ENCODE measurements around the gene DLGAP1. TPM values are rescaled to one million over a fixed set of nuclear protein-coding genes. Genes with fewer than 3 reads are reported as not detected.

DLGAP1 gene
- total and polyA plus RNA-seq, 7 experiments from 2014 or later, result 0.32 to 1.0 TPM; not detected in 5

DNA sequence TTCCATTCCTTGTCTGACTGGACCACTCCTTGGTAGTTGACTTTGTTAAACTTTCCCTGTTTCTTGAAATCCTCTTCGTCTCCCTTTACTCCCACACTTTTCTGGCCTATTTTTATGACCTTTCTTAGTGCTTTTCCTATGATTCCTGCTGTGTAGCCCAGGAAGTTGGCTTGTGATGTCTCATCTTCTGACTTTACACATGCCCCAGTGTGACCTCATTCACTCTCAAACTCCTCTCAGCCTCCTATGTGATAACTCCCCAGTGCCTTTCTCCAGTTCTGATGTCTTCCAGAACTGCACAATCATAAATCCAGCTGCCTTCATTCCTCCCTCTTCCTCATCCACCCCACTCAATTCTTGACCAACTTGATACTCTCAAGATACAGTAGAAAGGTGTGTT, 597.6 kb downstream of the DLGAP1 start:
- ATAC-seq (no peak), DNase-seq (no peak)
- intact Hi-C loops (cut with micrococcal nuclease), result no loop called here
- Mint-ChIP-seq H3K27ac (no peak overlapping the region), H3K9me3 (peaks cover 0 to 5% (median 0%) of the 10 kb centered on the region in 11 donors), H3K4me1 (no peaks in the 10 kb centered on the region), H3K36me3 (no peaks in the 10 kb centered on the region), H3K4me3 (no peak overlapping the region), H3K27me3 (peaks cover 0 to 30% (median 10%) of the 10 kb centered on the region in 5 donors)
- no peaks in the 10 kb centered on the region for H3K27me3 ChIP-seq (ENCODE audit: control insufficient read depth in 2 of 2, insufficient read depth in 2 of 2, low read length in 2 of 2)
- no peak overlapping the region for H3K27ac ChIP-seq (ENCODE audit: low read depth, low read length)
- ChIA-PET POLR2A (no interaction called here), CTCF (interaction anchor here (1.2 kb wide), 1 partner anchor 13 kb away, joined by 3 read pairs; no protein-coding TSS in a partner anchor)
- H3K4me1 ChIP-seq (ENCODE audit: control insufficient read depth in 2 of 2, insufficient read depth in 2 of 2, low read length in 2 of 2), result no peaks in the 10 kb centered on the region
- no peak overlapping the region for H3K4me3 ChIP-seq (ENCODE audit: low read length)
- H3K36me3 ChIP-seq (ENCODE audit: control insufficient read depth in 2 of 3, insufficient read depth in 3 of 3, low read length in 3 of 3), result no peaks in the 10 kb centered on the region
- no peaks in the 10 kb centered on the region for H3K9me3 ChIP-seq (ENCODE audit: control insufficient read depth in 2 of 3, low read length in 3 of 3)

DNA sequence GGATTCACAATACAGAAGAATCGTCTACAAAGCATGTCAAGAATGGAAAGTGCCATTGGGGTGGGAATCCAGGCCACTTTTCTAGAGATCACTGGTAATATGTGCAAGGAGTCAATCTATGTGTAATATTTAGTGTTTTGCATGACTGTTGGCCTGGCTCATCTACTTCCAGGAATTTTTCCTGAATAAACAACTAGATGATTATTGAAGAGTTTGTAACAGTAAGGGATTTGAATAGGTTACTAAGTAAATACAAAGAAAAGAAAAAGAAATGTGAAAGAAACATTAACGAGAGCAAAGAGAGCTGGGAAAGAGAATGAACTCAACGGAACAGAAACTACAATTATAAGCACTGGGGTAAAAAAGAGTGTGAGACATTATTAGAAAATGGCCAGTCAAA, 599.1 kb downstream of the DLGAP1 start:
- Mint-ChIP-seq H3K4me3 (no peak overlapping the region), H3K9me3 (peaks cover 0 to 10% (median 3%) of the 10 kb centered on the region in 11 donors), H3K36me3 (no peaks in the 10 kb centered on the region), H3K27me3 (peaks cover 0 to 26% (median 5%) of the 10 kb centered on the region in 5 donors), H3K27ac (no peak overlapping the region), H3K4me1 (no peaks in the 10 kb centered on the region)
- Histone ChIP-seq H3K27me3 (ENCODE audit: control insufficient read depth in 2 of 2, insufficient read depth in 2 of 2, low read length in 2 of 2) (peaks cover 0 to 2% of the 10 kb centered on the region in 2 donors), H3K9me3 (ENCODE audit: control insufficient read depth in 2 of 3, low read length in 3 of 3) (no peaks in the 10 kb centered on the region), H3K27ac (ENCODE audit: low read depth, low read length) (no peak overlapping the region), H3K4me3 (ENCODE audit: low read length) (no peak overlapping the region), H3K4me1 (ENCODE audit: control insufficient read depth in 2 of 2, insufficient read depth in 2 of 2, low read length in 2 of 2) (no peaks in the 10 kb centered on the region), H3K36me3 (ENCODE audit: control insufficient read depth in 2 of 3, insufficient read depth in 3 of 3, low read length in 3 of 3) (no peaks in the 10 kb centered on the region)
- ATAC-seq (no peak), DNase-seq (no peak)
- intact Hi-C loops (cut with micrococcal nuclease), result no loop called here
- CTCF ChIA-PET, result no interaction called here
- POLR2A ChIA-PET, result no interaction called here

DNA sequence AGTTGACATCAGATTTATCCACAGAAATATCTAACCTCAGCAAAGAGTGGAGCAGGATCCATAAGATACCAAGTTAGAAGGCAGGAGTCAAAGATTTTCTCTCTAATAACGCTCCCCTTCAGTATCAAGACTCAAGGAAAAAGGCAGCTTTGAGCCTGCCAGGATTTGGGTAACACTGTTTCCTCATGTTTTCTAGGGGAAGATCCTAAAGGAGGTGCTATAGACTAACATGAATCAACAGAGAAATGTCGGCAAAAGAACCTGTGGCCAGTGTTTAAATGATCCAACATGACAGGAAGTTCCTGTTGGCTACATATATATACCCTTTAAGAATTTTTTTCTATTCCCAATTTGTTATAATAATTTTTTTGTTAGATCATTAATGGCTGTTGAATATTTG, 602.8 kb downstream of the DLGAP1 start:
- Mint-ChIP-seq H3K4me3 (no peak overlapping the region), H3K27ac (no peak overlapping the region), H3K9me3 (peaks cover 0 to 10% (median 5%) of the 10 kb centered on the region in 11 donors), H3K36me3 (no peaks in the 10 kb centered on the region), H3K4me1 (no peaks in the 10 kb centered on the region), H3K27me3 (peaks cover 0 to 13% (median 7%) of the 10 kb centered on the region in 5 donors)
- H3K27me3 ChIP-seq (ENCODE audit: control insufficient read depth in 2 of 2, insufficient read depth in 2 of 2, low read length in 2 of 2), result peaks cover 0 to 2% of the 10 kb centered on the region in 2 donors
- no peaks in the 10 kb centered on the region for H3K9me3 ChIP-seq (ENCODE audit: control insufficient read depth in 2 of 3, low read length in 3 of 3)
- no peaks in the 10 kb centered on the region for H3K4me1 ChIP-seq (ENCODE audit: control insufficient read depth in 2 of 2, insufficient read depth in 2 of 2, low read length in 2 of 2)
- H3K27ac ChIP-seq (ENCODE audit: low read depth, low read length), result no peak overlapping the region
- ChIA-PET POLR2A (no interaction called here), CTCF (no interaction called here)
- ATAC-seq (no peak), DNase-seq (no peak)
- intact Hi-C loops (cut with micrococcal nuclease), result no loop called here
- H3K4me3 ChIP-seq (ENCODE audit: low read length), result no peak overlapping the region
- no peaks in the 10 kb centered on the region for H3K36me3 ChIP-seq (ENCODE audit: control insufficient read depth in 2 of 3, insufficient read depth in 3 of 3, low read length in 3 of 3)

DNA sequence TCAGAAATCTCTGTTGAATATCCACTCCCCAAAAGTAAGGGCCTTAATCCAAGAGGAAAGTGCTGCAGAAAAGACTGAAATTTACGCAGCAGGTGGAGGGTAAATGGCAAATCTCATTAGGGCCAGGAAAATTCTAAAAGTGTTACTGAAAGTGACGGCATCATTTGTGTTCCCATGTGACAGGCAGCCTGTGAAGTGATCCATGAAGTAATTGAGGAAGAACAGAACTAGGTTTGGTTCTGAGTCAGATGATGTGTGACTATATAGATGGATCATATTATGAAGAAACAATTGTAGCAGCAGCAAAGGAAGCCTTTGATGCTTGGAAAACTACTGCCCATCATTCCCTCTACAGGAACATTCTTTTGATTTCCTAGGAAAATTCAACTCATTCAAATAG, 603.9 kb downstream of the DLGAP1 start:
- no peak overlapping the region for H3K27ac ChIP-seq (ENCODE audit: low read depth, low read length)
- ChIA-PET CTCF (no interaction called here), POLR2A (no interaction called here)
- H3K36me3 ChIP-seq (ENCODE audit: control insufficient read depth in 2 of 3, insufficient read depth in 3 of 3, low read length in 3 of 3), result no peaks in the 10 kb centered on the region
- Mint-ChIP-seq H3K36me3 (no peaks in the 10 kb centered on the region), H3K27me3 (peaks cover 0 to 19% (median 11%) of the 10 kb centered on the region in 5 donors), H3K4me3 (no peak overlapping the region), H3K27ac (no peak overlapping the region), H3K9me3 (peaks cover 0 to 10% (median 4%) of the 10 kb centered on the region in 11 donors), H3K4me1 (no peaks in the 10 kb centered on the region)
- H3K4me3 ChIP-seq (ENCODE audit: low read length), result no peak overlapping the region
- DNase-seq (no peak), ATAC-seq (no peak)
- peaks cover 0 to 2% of the 10 kb centered on the region in 2 donors for H3K27me3 ChIP-seq (ENCODE audit: control insufficient read depth in 2 of 2, insufficient read depth in 2 of 2, low read length in 2 of 2)
- intact Hi-C loops (cut with micrococcal nuclease), result no loop called here
- no peaks in the 10 kb centered on the region for H3K9me3 ChIP-seq (ENCODE audit: control insufficient read depth in 2 of 3, low read length in 3 of 3)
- H3K4me1 ChIP-seq (ENCODE audit: control insufficient read depth in 2 of 2, insufficient read depth in 2 of 2, low read length in 2 of 2), result no peaks in the 10 kb centered on the region

DNA sequence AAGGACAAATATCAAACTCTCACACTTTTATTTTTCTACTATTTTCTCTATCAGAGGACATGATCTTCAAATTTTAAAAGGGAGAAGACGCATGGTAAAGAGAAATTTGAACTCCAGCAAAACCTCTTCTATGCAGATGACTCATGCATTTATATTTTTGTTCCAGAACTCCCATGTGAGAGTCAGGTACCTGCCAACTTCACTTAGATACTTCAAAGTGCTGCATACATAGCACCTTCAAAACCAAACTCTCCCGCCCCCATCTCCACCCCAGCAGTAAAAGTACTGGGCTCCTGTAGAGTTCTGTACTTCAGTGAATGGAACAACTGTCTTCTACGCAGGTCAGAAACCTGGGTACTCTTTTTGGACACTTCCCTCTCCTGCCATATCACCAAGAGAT, 606.8 kb downstream of the DLGAP1 start:
- intact Hi-C loops (cut with micrococcal nuclease), result no loop called here
- no peaks in the 10 kb centered on the region for H3K9me3 ChIP-seq (ENCODE audit: control insufficient read depth in 2 of 3, low read length in 3 of 3)
- ATAC-seq, result no peak
- peaks cover 0 to 2% of the 10 kb centered on the region in 2 donors for H3K27me3 ChIP-seq (ENCODE audit: control insufficient read depth in 2 of 2, insufficient read depth in 2 of 2, low read length in 2 of 2)
- no peak for DNase-seq
- ChIA-PET CTCF (no interaction called here), POLR2A (no interaction called here)
- H3K4me1 Mint-ChIP-seq, result no peaks in the 10 kb centered on the region
- no peak overlapping the region for H3K4me3 ChIP-seq (ENCODE audit: low read length)
- H3K27ac ChIP-seq (ENCODE audit: low read depth, low read length), result no peak overlapping the region
- H3K27ac Mint-ChIP-seq, result no peak overlapping the region
- H3K27me3 Mint-ChIP-seq, result peaks cover 0 to 17% (median 2%) of the 10 kb centered on the region in 5 donors
- H3K4me1 ChIP-seq (ENCODE audit: control insufficient read depth in 2 of 2, insufficient read depth in 2 of 2, low read length in 2 of 2), result no peaks in the 10 kb centered on the region
- H3K36me3 Mint-ChIP-seq, result no peaks in the 10 kb centered on the region
- no peaks in the 10 kb centered on the region for H3K36me3 ChIP-seq (ENCODE audit: control insufficient read depth in 2 of 3, insufficient read depth in 3 of 3, low read length in 3 of 3)
- peaks cover 0 to 10% (median 3%) of the 10 kb centered on the region in 11 donors for H3K9me3 Mint-ChIP-seq
- no peak overlapping the region for H3K4me3 Mint-ChIP-seq

DNA sequence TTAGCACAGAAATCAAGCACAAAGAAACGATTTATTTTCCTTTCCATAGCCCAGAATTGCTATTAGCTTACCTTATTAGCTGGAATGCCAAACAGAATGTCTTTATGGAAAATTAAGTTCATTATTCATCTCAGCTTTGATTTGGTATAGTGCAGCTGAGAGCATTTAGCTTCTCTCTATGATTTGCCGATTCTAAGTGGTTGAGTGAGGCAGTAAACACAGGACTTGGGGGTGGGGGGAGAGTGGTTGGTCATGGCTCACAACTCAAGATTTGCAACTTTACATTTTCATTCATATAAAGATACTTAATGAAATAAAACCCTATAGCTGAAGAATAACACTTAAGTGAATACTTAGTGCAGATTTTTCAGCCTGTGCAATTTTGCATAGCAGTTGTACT, 609.9 kb downstream of the DLGAP1 start:
- no peak overlapping the region for H3K4me3 Mint-ChIP-seq
- ATAC-seq (no peak), DNase-seq (no peak)
- intact Hi-C loops (cut with micrococcal nuclease), result no loop called here
- POLR2A ChIA-PET, result no interaction called here
- H3K36me3 Mint-ChIP-seq, result no peaks in the 10 kb centered on the region
- H3K27me3 Mint-ChIP-seq, result peaks cover under 1 to 25% (median 12%) of the 10 kb centered on the region in 5 donors
- Histone ChIP-seq H3K27ac (ENCODE audit: low read depth, low read length) (no peak overlapping the region), H3K36me3 (ENCODE audit: control insufficient read depth in 2 of 3, insufficient read depth in 3 of 3, low read length in 3 of 3) (no peaks in the 10 kb centered on the region), H3K9me3 (ENCODE audit: control insufficient read depth in 2 of 3, low read length in 3 of 3) (no peaks in the 10 kb centered on the region), H3K4me1 (ENCODE audit: control insufficient read depth in 2 of 2, insufficient read depth in 2 of 2, low read length in 2 of 2) (no peaks in the 10 kb centered on the region), H3K4me3 (ENCODE audit: low read length) (no peak overlapping the region), H3K27me3 (ENCODE audit: control insufficient read depth in 2 of 2, insufficient read depth in 2 of 2, low read length in 2 of 2) (no peaks in the 10 kb centered on the region)
- no peaks in the 10 kb centered on the region for H3K4me1 Mint-ChIP-seq
- no peak overlapping the region for H3K27ac Mint-ChIP-seq
- CTCF ChIA-PET, result interaction anchor here (0.8 kb wide), 1 partner anchor 13 kb away, joined by 3 read pairs; no protein-coding TSS in a partner anchor
- H3K9me3 Mint-ChIP-seq, result peaks cover 0 to 5% (median 0%) of the 10 kb centered on the region in 11 donors

DNA sequence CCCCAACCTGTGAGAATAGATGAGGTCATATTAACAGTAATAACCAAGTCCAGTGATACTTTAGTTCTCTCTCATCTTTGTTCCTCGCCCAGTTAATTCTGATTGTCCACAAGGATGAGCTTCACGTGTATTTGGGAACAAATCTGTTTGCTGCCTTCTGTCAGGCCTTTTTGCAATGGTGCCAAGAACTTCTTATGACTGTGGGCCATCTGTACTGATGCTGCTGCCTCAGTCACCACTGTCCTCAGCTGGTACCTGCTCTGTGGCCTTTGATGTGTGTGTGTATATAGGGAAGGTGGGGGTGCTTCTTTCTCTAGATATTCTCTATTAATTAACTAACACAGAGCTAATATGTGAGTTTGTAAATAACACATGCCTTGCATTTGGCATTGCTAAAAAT, 612.3 kb downstream of the DLGAP1 start:
- intact Hi-C loops (cut with micrococcal nuclease), result no loop called here
- Histone ChIP-seq H3K27ac (ENCODE audit: low read depth, low read length) (no peak overlapping the region), H3K36me3 (ENCODE audit: control insufficient read depth in 2 of 3, insufficient read depth in 3 of 3, low read length in 3 of 3) (no peaks in the 10 kb centered on the region), H3K4me3 (ENCODE audit: low read length) (no peak overlapping the region), H3K9me3 (ENCODE audit: control insufficient read depth in 2 of 3, low read length in 3 of 3) (no peaks in the 10 kb centered on the region), H3K4me1 (ENCODE audit: control insufficient read depth in 2 of 2, insufficient read depth in 2 of 2, low read length in 2 of 2) (no peaks in the 10 kb centered on the region), H3K27me3 (ENCODE audit: control insufficient read depth in 2 of 2, insufficient read depth in 2 of 2, low read length in 2 of 2) (peaks cover 0 to 4% of the 10 kb centered on the region in 2 donors)
- ChIA-PET POLR2A (no interaction called here), CTCF (no interaction called here)
- Mint-ChIP-seq H3K4me3 (no peak overlapping the region), H3K36me3 (no peaks in the 10 kb centered on the region), H3K4me1 (no peaks in the 10 kb centered on the region), H3K27me3 (peaks cover 10 to 37% (median 22%) of the 10 kb centered on the region in 5 donors), H3K27ac (no peak overlapping the region), H3K9me3 (no peaks in the 10 kb centered on the region)
- DNase-seq, result no peak
- ATAC-seq, result no peak

Data from naive thymus-derived CD4-positive, alpha-beta T cell (primary cell).